ENCODE data around the gene OR2A42.
"Not testable (repeated sequence)": the region's sequence is repeated elsewhere in the genome, so short reads cannot be mapped to it uniquely, and the experiment has no call there.

OR2A42 gene

GRCh38 chr7:144219149-144219548 lies 20.3 kb downstream of the OR2A42 start:
- H3K27ac ChIP-seq (ENCODE audit: low read length); H3K9ac ChIP-seq (ENCODE audit: low read depth, low read length); H3K4me3 ChIP-seq (ENCODE audit: low read length); H3K4me1 ChIP-seq (ENCODE audit: insufficient read depth, low read length); H3K9me3 ChIP-seq (ENCODE audit: insufficient read depth, low read depth, low read length); H3K36me3 ChIP-seq (ENCODE audit: insufficient read depth, low read depth, low read length); H3K27me3 ChIP-seq (ENCODE audit: insufficient read depth, low read length): not testable (repeated sequence)

DNA sequence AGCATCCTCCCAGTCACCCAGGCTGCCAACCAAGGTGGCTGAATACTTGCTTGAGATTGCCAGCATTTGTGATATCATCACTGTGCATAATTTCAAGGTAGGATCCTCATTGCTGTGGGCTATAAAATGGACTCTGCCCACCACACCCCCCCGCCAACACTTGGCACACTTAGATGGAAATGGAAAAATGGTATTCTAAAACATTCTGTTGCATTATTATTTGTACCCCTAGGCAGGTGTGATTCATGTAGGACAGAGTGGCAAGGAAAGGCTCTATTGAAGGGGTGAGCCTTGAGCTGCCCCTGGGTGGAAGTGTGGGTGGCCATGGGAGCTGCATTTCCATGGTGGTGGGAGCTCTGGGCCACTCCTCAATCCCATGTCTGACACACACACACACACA lies 20.8 kb downstream of the OR2A42 start:
- H3K9me3 ChIP-seq (ENCODE audit: insufficient read depth, low read depth, low read length); H3K27ac ChIP-seq (ENCODE audit: low read length); H3K4me3 ChIP-seq (ENCODE audit: low read length); H3K27me3 ChIP-seq (ENCODE audit: insufficient read depth, low read length); H3K4me1 ChIP-seq (ENCODE audit: insufficient read depth, low read length); H3K36me3 ChIP-seq (ENCODE audit: insufficient read depth, low read depth, low read length); H3K9ac ChIP-seq (ENCODE audit: low read depth, low read length): not testable (repeated sequence)

DNA sequence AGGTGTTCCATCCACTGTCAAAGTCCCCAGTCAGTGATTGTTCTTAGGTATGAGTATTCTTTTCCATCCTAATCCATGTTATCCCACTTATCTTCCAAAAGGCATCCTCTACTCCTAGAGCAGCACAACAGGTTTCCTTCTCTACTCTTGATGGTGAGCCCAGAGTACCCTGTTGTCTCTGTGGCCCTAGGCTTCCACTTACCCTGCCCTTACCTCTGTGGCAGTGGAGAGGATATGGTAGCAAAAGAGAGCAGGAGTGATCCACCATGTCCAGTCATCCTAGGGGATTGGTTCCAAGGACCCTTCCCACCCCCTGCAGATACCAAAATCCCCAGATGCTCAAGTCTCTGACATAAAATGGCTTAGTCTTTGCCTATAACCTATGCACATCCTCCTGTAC lies 22.2 kb downstream of the OR2A42 start:
- H3K27ac ChIP-seq (ENCODE audit: low read length); H3K9me3 ChIP-seq (ENCODE audit: insufficient read depth, low read depth, low read length); H3K4me3 ChIP-seq (ENCODE audit: low read length); H3K27me3 ChIP-seq (ENCODE audit: insufficient read depth, low read length); H3K36me3 ChIP-seq (ENCODE audit: insufficient read depth, low read depth, low read length); H3K4me1 ChIP-seq (ENCODE audit: insufficient read depth, low read length); H3K9ac ChIP-seq (ENCODE audit: low read depth, low read length): not testable (repeated sequence)

GRCh38 chr7:144205306-144205705 lies 34.1 kb downstream of the OR2A42 start:
- H3K4me3 ChIP-seq (ENCODE audit: low read length); H3K27me3 ChIP-seq (ENCODE audit: insufficient read depth, low read length); H3K9me3 ChIP-seq (ENCODE audit: insufficient read depth, low read depth, low read length); H3K27ac ChIP-seq (ENCODE audit: low read length); H3K9ac ChIP-seq (ENCODE audit: low read depth, low read length); H3K36me3 ChIP-seq (ENCODE audit: insufficient read depth, low read depth, low read length); H3K4me1 ChIP-seq (ENCODE audit: insufficient read depth, low read length): not testable (repeated sequence)

GRCh38 chr7:144203086-144203485 lies 36.3 kb downstream of the OR2A42 start:
- H3K4me1 ChIP-seq (ENCODE audit: insufficient read depth, low read length); H3K27ac ChIP-seq (ENCODE audit: low read length); H3K36me3 ChIP-seq (ENCODE audit: insufficient read depth, low read depth, low read length); H3K9ac ChIP-seq (ENCODE audit: low read depth, low read length); H3K4me3 ChIP-seq (ENCODE audit: low read length); H3K27me3 ChIP-seq (ENCODE audit: insufficient read depth, low read length); H3K9me3 ChIP-seq (ENCODE audit: insufficient read depth, low read depth, low read length): not testable (repeated sequence)

DNA sequence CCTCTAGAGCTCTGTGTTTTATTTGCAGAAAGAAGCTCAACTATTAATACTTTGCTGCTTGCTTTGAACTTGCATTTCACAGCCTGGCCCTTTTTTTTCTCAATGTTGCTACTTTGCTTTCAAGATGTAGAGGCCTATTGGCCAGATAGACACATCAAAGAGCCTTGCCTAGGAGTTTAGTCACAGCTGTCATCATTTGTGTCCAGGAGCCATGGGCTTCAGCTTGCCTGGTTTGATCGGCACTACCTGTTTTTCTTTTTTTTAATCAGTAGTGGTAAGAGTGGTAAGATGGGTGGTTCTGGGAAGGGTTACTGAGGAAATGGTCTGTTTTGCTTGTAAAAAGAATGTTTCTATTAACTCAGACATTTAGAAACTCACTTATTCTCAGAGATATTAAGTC lies 37.4 kb downstream of the OR2A42 start:
- H3K4me1 ChIP-seq (ENCODE audit: insufficient read depth, low read length); H3K27ac ChIP-seq (ENCODE audit: low read length); H3K36me3 ChIP-seq (ENCODE audit: insufficient read depth, low read depth, low read length); H3K27me3 ChIP-seq (ENCODE audit: insufficient read depth, low read length); H3K9ac ChIP-seq (ENCODE audit: low read depth, low read length); H3K4me3 ChIP-seq (ENCODE audit: low read length); H3K9me3 ChIP-seq (ENCODE audit: insufficient read depth, low read depth, low read length): not testable (repeated sequence)

DNA sequence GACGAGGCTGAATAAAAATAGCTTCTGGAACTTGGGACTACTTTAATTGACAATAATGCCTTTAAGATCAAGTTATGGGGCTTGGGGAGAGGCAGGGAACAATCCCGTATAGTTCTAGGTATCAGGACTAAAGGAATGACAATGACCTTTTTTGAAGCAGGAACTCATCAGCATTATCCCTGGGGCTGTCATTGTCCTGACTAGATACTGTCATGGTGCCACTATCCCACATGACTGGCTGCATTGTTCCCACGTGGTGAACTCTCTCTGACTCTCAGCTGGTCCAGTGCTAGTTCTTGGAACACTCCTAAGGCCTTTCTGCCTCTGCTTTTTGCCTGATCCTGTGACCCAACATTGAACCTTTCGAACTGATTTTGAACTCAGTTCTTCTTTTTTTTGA lies 40.5 kb downstream of the OR2A42 start:
- H3K36me3 ChIP-seq (ENCODE audit: insufficient read depth, low read depth, low read length); H3K27ac ChIP-seq (ENCODE audit: low read length); H3K9me3 ChIP-seq (ENCODE audit: insufficient read depth, low read depth, low read length); H3K4me3 ChIP-seq (ENCODE audit: low read length); H3K4me1 ChIP-seq (ENCODE audit: insufficient read depth, low read length); H3K27me3 ChIP-seq (ENCODE audit: insufficient read depth, low read length); H3K9ac ChIP-seq (ENCODE audit: low read depth, low read length): not testable (repeated sequence)

DNA sequence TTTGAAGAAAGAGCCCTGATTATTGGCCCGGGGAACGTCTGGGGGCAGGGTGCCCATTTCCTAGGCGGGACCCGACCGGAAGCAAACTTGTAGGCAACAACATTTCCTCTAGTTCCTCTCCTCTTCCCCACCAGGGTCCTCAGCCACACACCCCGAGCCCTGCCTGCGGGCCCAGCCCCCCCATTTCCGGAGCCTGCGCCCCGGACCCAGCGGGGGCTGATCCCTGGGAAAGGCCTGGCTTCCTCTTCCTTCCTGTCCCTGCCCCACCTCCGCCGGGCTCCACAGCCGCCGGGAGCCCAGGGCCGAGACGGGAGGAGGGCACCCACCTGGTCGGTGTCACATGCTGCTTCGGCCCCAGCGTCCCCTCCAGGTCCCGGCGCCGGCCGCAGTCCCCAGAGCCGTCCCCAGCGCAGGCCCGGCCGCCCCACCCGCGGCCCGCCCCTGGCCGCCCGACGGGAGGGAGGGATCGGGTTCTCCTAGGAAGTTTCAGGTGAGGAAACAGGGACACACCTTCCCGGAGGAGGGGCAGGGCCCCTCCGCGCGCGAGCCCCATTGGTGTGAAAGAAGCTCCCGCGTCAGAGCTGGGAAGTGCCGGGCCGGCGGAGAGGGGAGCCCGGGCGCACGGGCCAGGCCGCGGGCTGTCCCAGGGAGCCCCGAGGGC lies 44.1 kb downstream of the OR2A42 start, which contains the start of gene ARHGEF35:
Gene ARHGEF35 (minus strand): TSS at position 622 of the 661 bp plus-strand sequence. CDS start 7,450 bp downstream, outside the sequence.
- not testable (repeated sequence) for H3K9me3 ChIP-seq (ENCODE audit: insufficient read depth, low read depth, low read length); H3K27ac ChIP-seq (ENCODE audit: low read length); H3K4me1 ChIP-seq (ENCODE audit: insufficient read depth, low read length); H3K27me3 ChIP-seq (ENCODE audit: insufficient read depth, low read length); H3K4me3 ChIP-seq (ENCODE audit: low read length); H3K36me3 ChIP-seq (ENCODE audit: insufficient read depth, low read depth, low read length); H3K9ac ChIP-seq (ENCODE audit: low read depth, low read length)

GRCh38 chr7:144194453-144194852 lies 45.0 kb downstream of the OR2A42 start:
- not testable (repeated sequence) for H3K27me3 ChIP-seq (ENCODE audit: insufficient read depth, low read length); H3K4me1 ChIP-seq (ENCODE audit: insufficient read depth, low read length); H3K36me3 ChIP-seq (ENCODE audit: insufficient read depth, low read depth, low read length); H3K4me3 ChIP-seq (ENCODE audit: low read length); H3K9me3 ChIP-seq (ENCODE audit: insufficient read depth, low read depth, low read length); H3K27ac ChIP-seq (ENCODE audit: low read length); H3K9ac ChIP-seq (ENCODE audit: low read depth, low read length)

DNA sequence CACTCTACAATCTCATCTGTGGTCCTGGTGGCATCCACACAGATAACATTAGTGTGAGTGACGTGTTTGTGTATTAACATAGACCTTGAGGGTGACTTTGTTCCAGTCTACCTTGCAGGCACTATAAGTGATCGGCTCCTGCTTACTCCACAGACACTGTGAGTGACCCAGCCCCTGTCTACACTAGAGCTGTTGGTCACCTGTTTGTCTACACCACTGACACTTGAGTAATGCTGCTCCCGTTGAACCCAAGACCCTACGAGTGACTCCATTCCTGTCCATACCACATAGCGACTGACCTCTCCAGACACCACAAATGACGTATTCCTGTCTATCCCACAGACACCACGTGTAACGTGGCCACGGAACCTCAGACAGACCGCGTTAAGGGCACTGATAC lies 45.6 kb downstream of the OR2A42 start:
- H3K9me3 ChIP-seq (ENCODE audit: insufficient read depth, low read depth, low read length); H3K9ac ChIP-seq (ENCODE audit: low read depth, low read length); H3K4me3 ChIP-seq (ENCODE audit: low read length); H3K27me3 ChIP-seq (ENCODE audit: insufficient read depth, low read length); H3K36me3 ChIP-seq (ENCODE audit: insufficient read depth, low read depth, low read length); H3K4me1 ChIP-seq (ENCODE audit: insufficient read depth, low read length); H3K27ac ChIP-seq (ENCODE audit: low read length): not testable (repeated sequence)

- H3K4me3 ChIP-seq (ENCODE audit: low read length); H3K9me3 ChIP-seq (ENCODE audit: insufficient read depth, low read depth, low read length); H3K27me3 ChIP-seq (ENCODE audit: insufficient read depth, low read length); H3K27ac ChIP-seq (ENCODE audit: low read length); H3K9ac ChIP-seq (ENCODE audit: low read depth, low read length); H3K4me1 ChIP-seq (ENCODE audit: insufficient read depth, low read length); H3K36me3 ChIP-seq (ENCODE audit: insufficient read depth, low read depth, low read length): not testable (repeated sequence)
Measured at GRCh38 chr7:144188578-144189171, 50.7 kb downstream of the OR2A42 start.

- not testable (repeated sequence) for H3K9ac ChIP-seq (ENCODE audit: low read depth, low read length); H3K27ac ChIP-seq (ENCODE audit: low read length); H3K27me3 ChIP-seq (ENCODE audit: insufficient read depth, low read length); H3K36me3 ChIP-seq (ENCODE audit: insufficient read depth, low read depth, low read length); H3K4me3 ChIP-seq (ENCODE audit: low read length); H3K4me1 ChIP-seq (ENCODE audit: insufficient read depth, low read length); H3K9me3 ChIP-seq (ENCODE audit: insufficient read depth, low read depth, low read length)
Measured at GRCh38 chr7:144187848-144188247, 51.6 kb downstream of the OR2A42 start.

Data from iPS-20b (cell line).